Fibroblast of skin of left quadriceps (primary cell): ENCODE data around the gene PLCB2.

ENCODE experiments used
- DNase-seq, 2 experiments: peaks; one replicate each; pipeline ENCODE4 v3.0.0-alpha.2; 2013; ENCODE audit warnings: low read depth in 2 of 2

Gene PLCB2

GRCh38 chr15:40327457-40327856 is 19.7 kb upstream of the PLCB2 start:
- DNase-seq: no peak

- no peak for DNase-seq
Measured at GRCh38 chr15:40325700-40326099, 18.0 kb upstream of the PLCB2 start.

GRCh38 chr15:40325188-40325587 is 17.5 kb upstream of the PLCB2 start:
- DNase-seq: no peak

- DNase-seq: no peak
Measured at GRCh38 chr15:40323953-40324937, 16.5 kb upstream of the PLCB2 start.

- peak; percentile 92 for DNase-seq
Measured at GRCh38 chr15:40323239-40323952, 15.7 kb upstream of the PLCB2 start, which contains the start of gene INAFM2. INAFM2 (plus strand) TSS chr15:40323692; CDS start chr15:40324056, 364 bp downstream.

- DNase-seq: no peak
Measured at GRCh38 chr15:40322531-40323238, 14.9 kb upstream of the PLCB2 start.

GRCh38 chr15:40320931-40321371 is 13.2 kb upstream of the PLCB2 start:
- no peak for DNase-seq

- no peak for DNase-seq
Measured at GRCh38 chr15:40320409-40320808, 12.7 kb upstream of the PLCB2 start.

GRCh38 chr15:40317580-40317979 is 9.8 kb upstream of the PLCB2 start:
- DNase-seq: no peak

- no peak for DNase-seq
Measured at GRCh38 chr15:40316931-40317330, 9.2 kb upstream of the PLCB2 start.

GRCh38 chr15:40314723-40315276 is 7.1 kb upstream of the PLCB2 start:
- no peak for DNase-seq

GRCh38 chr15:40313531-40314398 is 6.0 kb upstream of the PLCB2 start:
- DNase-seq: no peak

GRCh38 chr15:40312370-40313158 is 4.8 kb upstream of the PLCB2 start:
- DNase-seq: no peak

GRCh38 chr15:40310993-40311392 is 3.3 kb upstream of the PLCB2 start:
- DNase-seq: no peak

- no peak for DNase-seq
Measured at GRCh38 chr15:40310001-40310959, 2.5 kb upstream of the PLCB2 start.

GRCh38 chr15:40309344-40309862 is 1.7 kb upstream of the PLCB2 start:
- no peak for DNase-seq

GRCh38 chr15:40306908-40307307 is 827 bp downstream of the PLCB2 start:
- no peak for DNase-seq

GRCh38 chr15:40306371-40306770 is 1.4 kb downstream of the PLCB2 start:
- no peak for DNase-seq
